K562 (cell line): Measurements from ENCODE around the gene R3HDM2. TPM values are rescaled to one million over a fixed set of nuclear protein-coding genes. Genes with fewer than 3 reads are reported as not detected.

ENCODE experiments used
- ATAC-seq: fragments of 200-7000 bp; cut with Tn5 transposase; 3 replicates; pipeline ENCODE4 v1.9.1; 2020; ENCODE audit warnings: moderate library complexity
- BruUV-seq: library from RNA; stranded (reverse); fragments of 400-500 nt; replicated peaks from 2 replicates; lab custom pipeline; 2021; lab: Mats Ljungman, UMichigan
- CTCF ChIA-PET: fragments of 300-600 bp; formaldehyde crosslinking; extraction: SDS; loops from one replicate; lab custom pipeline; 2021; ENCODE audit warnings: low intra/inter-chr PET ratio; lab: Yijun Ruan, JAX
- POLR2A ChIA-PET: fragments of 300-600, 350-650 bp; sonication (Branson Sonifier 250); formaldehyde crosslinking; extraction: SDS; loops from one replicate; lab custom pipeline; 2021; ENCODE audit warnings: antibody characterized with exemption, inconsistent platforms; lab: Yijun Ruan, JAX
- DNase-seq, 4 experiments: peaks; one replicate each; pipeline versions ENCODE4 v3.0.0 to v3.0.0-alpha.2; 2011 to 2018; ENCODE audit warnings: low spot score in 3 of 4, mixed read lengths in 3 of 4; ENCODE audit errors: extremely low read depth in 1 of 4
- FAIRE-seq: peaks from 2 replicates; lab custom pipeline; 2011; peaks lifted over from hg19 to GRCh38; lab: Jason Lieb, UNC
- H2AFZ ChIP-seq: 2 replicates; pipeline ENCODE4 v1.6.0; 2011; ENCODE audit warnings: low read depth, low read length, control low read depth, inconsistent platforms
- H3K27ac ChIP-seq: fragments of 200-600 bp; 3 replicates; pipeline ENCODE4 v1.8.0; 2011; ENCODE audit warnings: low read depth, mild to moderate bottlenecking, control low read depth, inconsistent platforms, low read length, moderate library complexity, mixed read lengths; ENCODE audit errors: extremely low read depth
- H3K27me3 ChIP-seq, 2 experiments: fragments of 300-600 bp in 1 of 2; 2 replicates in 1 of 2; 3 replicates in 1 of 2; pipeline versions ENCODE4 v1.6.0 to v1.8.0; 2011; ENCODE audit warnings: inconsistent platforms in 2 of 2, low read length in 2 of 2, mild to moderate bottlenecking in 1 of 2, mixed read lengths in 1 of 2, moderate library complexity in 1 of 2; ENCODE audit not compliant: control insufficient read depth in 2 of 2, insufficient read depth in 2 of 2
- H3K36me3 ChIP-seq: fragments of 300-600 bp; 3 replicates; pipeline ENCODE4 v1.8.0; 2011; ENCODE audit warnings: mild to moderate bottlenecking, low read length, inconsistent platforms; ENCODE audit not compliant: control insufficient read depth, insufficient read depth
- H3K4me1 ChIP-seq, 2 experiments: fragments of 200-600 bp in 1 of 2; replicated peaks in 1 of 2; 2 replicates in 1 of 2; 3 replicates in 1 of 2; pipeline versions ENCODE4 v1.5.1 to v1.8.0; 2011; ENCODE audit warnings: inconsistent platforms in 2 of 2, low read length in 2 of 2, mild to moderate bottlenecking in 1 of 2, mixed read lengths in 1 of 2, moderate library complexity in 1 of 2; ENCODE audit not compliant: control insufficient read depth in 2 of 2, insufficient read depth in 2 of 2
- H3K4me2 ChIP-seq: 2 replicates; pipeline ENCODE4 v1.6.1; 2011; ENCODE audit warnings: low read length, control low read depth, inconsistent platforms, mixed read lengths; ENCODE audit not compliant: insufficient read depth
- H3K4me3 ChIP-seq: fragments of 200-600 bp; sonication (generic), shearing (Covaris generic); 2 replicates; pipeline ENCODE4 v1.5.1; 2016; ENCODE audit warnings: control low read depth, inconsistent platforms
- H3K79me2 ChIP-seq: fragments of 200-600 bp; 3 replicates; pipeline ENCODE4 v1.8.0; 2011; ENCODE audit warnings: low read length, inconsistent platforms; ENCODE audit not compliant: control insufficient read depth, insufficient read depth
- H3K9ac ChIP-seq, 2 experiments: 2 replicates each; pipeline versions ENCODE4 v1.6.0 to v1.6.1; 2011; ENCODE audit warnings: low read depth in 2 of 2, low read length in 2 of 2, control low read depth in 1 of 2, inconsistent platforms in 1 of 2, mild to moderate bottlenecking in 1 of 2, mixed read lengths in 1 of 2; ENCODE audit not compliant: insufficient read depth in 1 of 2
- H3K9me1 ChIP-seq: one replicate; pipeline ENCODE4 v1.6.0; 2011; ENCODE audit warnings: inconsistent platforms, mild to moderate bottlenecking, low read length, moderate library complexity; ENCODE audit not compliant: control insufficient read depth, insufficient read depth
- H3K9me3 ChIP-seq: replicated peaks from 2 replicates; pipeline ENCODE4 v1.5.1; 2011; ENCODE audit warnings: low read depth, low read length, inconsistent platforms; ENCODE audit not compliant: control insufficient read depth, insufficient read depth
- H4K20me1 ChIP-seq: replicated peaks from 2 replicates; pipeline ENCODE4 v1.6.1; 2011; ENCODE audit warnings: low read length, inconsistent platforms, mixed read lengths; ENCODE audit not compliant: control insufficient read depth, insufficient read depth
- ARID1B ChIP-seq: fragments of 450-650 bp; IDR thresholded peaks from 2 replicates; pipeline ENCODE4 v1.6.1; 2016; ENCODE audit warnings: antibody characterized with exemption, mild to moderate bottlenecking, inconsistent platforms
- FOXJ2 ChIP-seq: fragments of 200-800 bp; sonication (Bioruptor generic); IDR thresholded peaks from 2 replicates; pipeline ENCODE4 v1.6.1; 2016; ENCODE audit warnings: missing genetic modification characterization, missing compliant biosample characterization
- GTF3C2 ChIP-seq: IDR thresholded peaks from 3 replicates; pipeline ENCODE4 v1.6.1; 2011; ENCODE audit warnings: borderline replicate concordance, mild to moderate bottlenecking, moderate library complexity; ENCODE audit not compliant: insufficient read length; ENCODE audit errors: extremely low read depth
- JUND ChIP-seq, 2 experiments: IDR thresholded peaks; 2 replicates in 1 of 2; 3 replicates in 1 of 2; pipeline ENCODE4 v1.6.1; 2011; ENCODE audit warnings: borderline replicate concordance in 2 of 2, low read depth in 2 of 2, low read length in 2 of 2, improper control_type of control experiment in 1 of 2, missing biosample characterization in 1 of 2, missing genetic modification characterization in 1 of 2, missing genetic modification reagents in 1 of 2
- MEIS2 ChIP-seq: fragments of 450-650 bp; IDR thresholded peaks from 2 replicates; pipeline ENCODE4 v1.6.1; 2014; ENCODE audit warnings: mild to moderate bottlenecking; ENCODE audit not compliant: partially characterized antibody
- NFE2L1 ChIP-seq: fragments of 450-650 bp; IDR thresholded peaks from 2 replicates; pipeline ENCODE4 v1.6.1; 2016; ENCODE audit warnings: missing genetic modification characterization, low read depth, mild to moderate bottlenecking, missing compliant biosample characterization, moderate library complexity, borderline replicate concordance
- PCBP1 ChIP-seq: fragments of 200-400 bp; formaldehyde crosslinking; IDR thresholded peaks from 2 replicates; pipeline ENCODE4 v1.6.1; 2018; ENCODE audit warnings: mild to moderate bottlenecking, low read depth, low read length; ENCODE audit not compliant: poor library complexity, severe bottlenecking
- POLR2AphosphoS5 ChIP-seq: IDR thresholded peaks from 2 replicates; pipeline ENCODE4 v1.6.1; 2011; ENCODE audit warnings: mild to moderate bottlenecking, low read depth, low read length, moderate library complexity; ENCODE audit not compliant: control insufficient read depth, insufficient read depth
- POLR2G ChIP-seq: fragments of 200-400 bp; formaldehyde crosslinking; IDR thresholded peaks from 2 replicates; pipeline ENCODE4 v1.6.1; 2017; ENCODE audit warnings: low read depth, mild to moderate bottlenecking, antibody characterized with exemption, low read length, moderate library complexity
- POU5F1 ChIP-seq: fragments of 150-350 bp; IDR thresholded peaks from 2 replicates; pipeline ENCODE4 v1.6.1; 2014; ENCODE audit warnings: borderline replicate concordance, low read length, low read depth, mild to moderate bottlenecking; ENCODE audit not compliant: partially characterized antibody
- RBFOX2 ChIP-seq: fragments of 200-400 bp; formaldehyde crosslinking; IDR thresholded peaks from 2 replicates; pipeline ENCODE4 v1.6.1; 2017; ENCODE audit warnings: low read depth, mild to moderate bottlenecking, low read length, moderate library complexity
- RBM22 ChIP-seq: fragments of 200-400 bp; formaldehyde crosslinking; IDR thresholded peaks from 2 replicates; pipeline ENCODE4 v1.6.1; 2018; ENCODE audit warnings: low read length, low read depth; ENCODE audit not compliant: poor library complexity, severe bottlenecking
- RFX1 ChIP-seq: fragments of 450-650 bp; IDR thresholded peaks from 2 replicates; pipeline ENCODE4 v1.6.1; 2016; ENCODE audit warnings: mild to moderate bottlenecking, moderate library complexity
- SIX5 ChIP-seq, 2 experiments: IDR thresholded peaks; 2 replicates each; pipeline ENCODE4 v1.6.1; 2011; ENCODE audit warnings: low read length in 2 of 2, borderline replicate concordance in 1 of 2, low read depth in 1 of 2, mild to moderate bottlenecking in 1 of 2, moderate library complexity in 1 of 2; ENCODE audit not compliant: insufficient read depth in 1 of 2
- SMAD4 ChIP-seq: fragments of 250-450 bp; sonication (Bioruptor Pico); conservative IDR thresholded peaks from 2 replicates; pipeline ENCODE4 v1.8.0; 2021; ENCODE audit warnings: inconsistent platforms, mild to moderate bottlenecking, moderate library complexity
- SNAPC5 ChIP-seq: fragments of 250-450 bp; sonication (Bioruptor Pico); IDR thresholded peaks from 2 replicates; pipeline ENCODE4 v1.8.0; 2021; ENCODE audit warnings: moderate library complexity, mild to moderate bottlenecking, inconsistent platforms
- TBL1XR1 ChIP-seq, 2 experiments: IDR thresholded peaks; 2 replicates each; pipeline ENCODE4 v1.6.1; 2012; ENCODE audit warnings: improper control_type of control experiment in 2 of 2, low read length in 2 of 2, mild to moderate bottlenecking in 1 of 2
- WGBS: fragments of 100-300 bp; shearing (Covaris generic); methylation state at CpG from one replicate; pipeline ENCODE4 v1.1.6; 2016; ENCODE audit warnings: low coverage, mixed read lengths; ENCODE audit not compliant: insufficient coverage; ENCODE audit errors: missing lambda C conversion rate; 5-methylcytosine and 5-hydroxymethylcytosine counted together
- in situ Hi-C: fragments of 300-500 bp; cut with MboI; formaldehyde crosslinking; loops from 4 replicates; pipeline ENCODE4 v1.15.0; 2018; ENCODE audit warnings: inconsistent platforms, mixed read lengths
- intact Hi-C: fragments of 100-400 bp; cut with micrococcal nuclease; formaldehyde crosslinking; loops from 2 replicates; pipeline ENCODE4 v1.14.2; 2022
- polyA plus RNA-seq, 8 experiments: library from polyadenylated mRNA; depleted of rRNA in 4 of 8; stranded (reverse) in 5 of 8; unstranded in 3 of 8; fragments of >200 nt; fragmentation: Nextera tagmentation in 2 of 8; fragmentation: Illumina TruSeq in 1 of 8; extraction: Ambion mirVana in 2 of 8; extraction: Trizol in 1 of 8; gene quantifications; 2 replicates each; pipeline versions ENCODE4 v1.2.1 to v1.2.3, GENCODE V29; 2011 to 2014; ENCODE audit warnings: inconsistent platforms in 1 of 8, missing spikeins in 1 of 8
- total RNA-seq, 7 experiments: library from RNA; depleted of rRNA in 6 of 7; stranded (reverse); fragments of >200 nt in 6 of 7; fragmentation: Illumina TruSeq in 2 of 7; extraction: Trizol in 2 of 7; gene quantifications; 2 replicates each; pipeline versions ENCODE4 v1.2.1 to v1.2.3, GENCODE V29; 2011 to 2021; ENCODE audit warnings: low replicate concordance in 1 of 7

The R3HDM2 gene
- total and polyA plus RNA-seq, 9 of the 15 experiments (the other 6 are each of a cell fraction or from before 2014, with no cell fraction given) = 3.3 to 18.8 (median 9.0) TPM

GRCh38 chr12:57236201-57236924 is 194.5 kb downstream of the R3HDM2 start:
- Histone ChIP-seq H3K4me3 (no peak overlapping the region), H3K27me3 (peaks cover 2 to 16% of the 10 kb centered on the region in 2 experiments; a peak in 3 of 5 replicates), H3K9me1 (peaks cover 6% of the 10 kb centered on the region), H2AFZ (no peak overlapping the region), H3K9ac (no peak overlapping the region), H3K4me1 (peaks cover 43 to 82% of the 10 kb centered on the region in 2 experiments), H4K20me1 (peaks cover 6% of the 10 kb centered on the region), H3K27ac (no peak overlapping the region), H3K79me2 (peaks cover 6% of the 10 kb centered on the region), H3K4me2 (no peak overlapping the region), H3K9me3 (no peaks in the 10 kb centered on the region), H3K36me3 (peaks cover 45% of the 10 kb centered on the region; the same call in 2 of the 3 replicates)
- ATAC-seq = no peak
- in situ Hi-C loops = no loop called here
- ChIA-PET CTCF (interaction anchor here (6.6 kb wide), 1 partner anchor 23 kb away, joined by 186 read pairs; the partner anchor contains the start of gene NXPH4), POLR2A (interaction anchor here (1.1 kb wide), 1 partner anchor 13 kb away, joined by 3 read pairs; no protein-coding TSS in a partner anchor)
- no peak for DNase-seq
- intact Hi-C loops = no loop called here
- BruUV-seq = no TSS peak
- no peak for FAIRE-seq
- 81% methylated on average over 30 of the region's 40 CpGs for WGBS
- TF ChIP-seq FOXJ2 (tag) (no peak), POLR2G (peak; percentile 92), PCBP1 (peak; percentile 5), MEIS2 (no peak), TBL1XR1 (IDR thresholded peaks at IDR 0.05; ENCODE audit: low read length in 2 of 2) (no peak), SIX5 (IDR thresholded peaks at IDR 0.05; ENCODE audit: borderline replicate concordance in 1 of 2, insufficient read depth in 1 of 2, low read depth in 1 of 2, low read length in 2 of 2) (no peak), RBM22 (peak; percentile 99), JUND (IDR thresholded peaks at IDR 0.05; ENCODE audit: borderline replicate concordance, low read depth, low read length) (no peak), JUND (tag; IDR thresholded peaks at IDR 0.05; ENCODE audit: borderline replicate concordance, low read depth, low read length) (no peak), RFX1 (peak; percentile 89), POU5F1 (no peak), ARID1B (no peak), RBFOX2 (peak; percentile 78), SNAPC5 (no peak), GTF3C2 (no peak), NFE2L1 (tag) (no peak), SMAD4 (CRISPR knock-in tag) (no peak), POLR2AphosphoS5 (peak; percentile 35; the same call in 1 of the 2 replicates)
